ENCODE results near the gene THBS3.
"Not testable (repeated sequence)": the region's sequence is repeated elsewhere in the genome, so short reads cannot be mapped to it uniquely, and the experiment has no call there.

The THBS3 gene

DNA sequence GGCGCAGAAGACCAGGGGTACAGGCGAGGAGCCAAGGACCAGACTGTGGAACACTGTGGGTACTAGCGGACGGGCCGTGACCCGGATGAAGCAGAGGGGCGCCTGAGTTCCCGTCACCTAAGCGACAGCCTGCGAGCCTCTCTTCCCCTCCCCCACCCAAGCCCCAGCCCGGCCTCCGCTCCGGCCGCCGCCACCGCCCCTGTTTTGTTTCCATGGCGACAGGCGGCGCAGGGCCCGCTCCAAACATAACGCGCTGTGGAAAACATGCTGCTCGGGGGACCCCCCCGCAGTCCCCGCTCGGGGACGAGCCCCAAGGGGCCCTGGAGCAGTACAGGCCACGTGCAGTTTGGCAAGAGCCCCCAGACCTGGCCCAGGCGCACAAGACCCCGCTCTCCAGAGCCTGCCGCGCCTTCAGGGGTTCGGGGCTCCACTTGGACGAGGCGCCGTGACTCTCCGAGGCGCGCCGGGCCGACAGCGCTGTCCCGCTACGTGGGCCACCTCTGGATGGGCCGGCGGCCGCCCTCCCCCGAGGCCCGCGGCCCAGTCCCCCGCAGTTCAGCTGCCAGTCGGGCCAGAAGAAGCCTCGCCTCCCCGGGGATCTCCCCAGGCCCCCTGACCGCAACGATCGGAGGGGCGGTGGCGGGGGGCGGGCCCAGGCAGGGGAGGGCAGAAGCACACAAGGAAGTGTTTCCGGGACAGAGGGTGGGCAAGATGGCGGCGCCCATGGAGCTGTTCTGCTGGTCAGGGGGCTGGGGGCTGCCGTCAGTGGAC is 1.0 kb upstream of the THBS3 start, which contains the start of gene MTX1:
TSS of gene MTX1 (plus strand) at position 155 of the 771 bp plus-strand sequence. CDS start at position 265, 110 bp downstream.
- peak; percentile 69 to 80 for DNase-seq (ENCODE audit: low read depth in 2 of 2, low spot score in 1 of 2)

DNA sequence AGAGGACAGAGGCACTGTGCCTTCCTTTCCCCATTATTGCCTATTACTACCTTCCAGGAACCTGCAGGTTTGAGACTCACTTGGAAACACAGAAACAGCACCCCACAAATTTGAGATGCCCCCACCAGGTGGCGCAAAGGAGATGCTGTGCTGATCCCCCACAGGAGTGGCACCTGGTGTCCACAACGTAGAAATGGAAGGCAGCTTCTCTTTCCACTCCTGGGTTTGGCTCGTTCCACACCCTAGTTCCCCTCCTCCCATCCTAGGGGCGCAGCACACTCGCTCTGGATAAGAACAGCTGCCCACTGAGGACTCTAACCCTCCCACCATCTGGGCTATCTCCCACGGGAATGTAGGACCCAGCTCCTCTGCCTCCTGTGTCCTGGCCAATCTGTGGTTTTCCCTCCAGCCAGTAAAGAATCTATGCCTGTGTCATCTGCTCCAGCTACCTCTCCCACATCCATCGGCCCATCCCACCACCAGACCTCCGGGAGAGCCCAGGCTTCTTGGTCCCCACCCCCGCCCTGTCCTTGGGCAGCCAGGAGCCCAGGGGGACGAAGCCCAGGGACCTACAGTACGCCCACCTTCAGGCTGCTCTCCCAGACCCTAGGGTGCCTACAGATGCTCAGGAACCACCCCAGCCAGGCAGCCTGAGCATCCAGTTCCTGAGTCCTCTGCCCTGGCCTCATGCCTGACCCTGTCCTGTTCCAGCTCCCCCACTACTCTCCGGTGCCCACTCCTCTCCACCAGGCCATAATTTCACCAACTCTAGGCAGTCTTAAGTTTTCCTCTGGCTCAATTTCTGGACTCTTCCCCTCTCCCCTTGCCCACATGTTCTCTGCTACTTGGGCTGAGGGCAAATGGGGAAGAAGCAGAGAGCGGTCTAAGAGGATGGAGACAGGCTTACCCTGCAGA is 549 bp downstream of the THBS3 start:
- DNase-seq (ENCODE audit: low read depth in 2 of 2, low spot score in 1 of 2) = peak; percentile 77 to 88

DNA sequence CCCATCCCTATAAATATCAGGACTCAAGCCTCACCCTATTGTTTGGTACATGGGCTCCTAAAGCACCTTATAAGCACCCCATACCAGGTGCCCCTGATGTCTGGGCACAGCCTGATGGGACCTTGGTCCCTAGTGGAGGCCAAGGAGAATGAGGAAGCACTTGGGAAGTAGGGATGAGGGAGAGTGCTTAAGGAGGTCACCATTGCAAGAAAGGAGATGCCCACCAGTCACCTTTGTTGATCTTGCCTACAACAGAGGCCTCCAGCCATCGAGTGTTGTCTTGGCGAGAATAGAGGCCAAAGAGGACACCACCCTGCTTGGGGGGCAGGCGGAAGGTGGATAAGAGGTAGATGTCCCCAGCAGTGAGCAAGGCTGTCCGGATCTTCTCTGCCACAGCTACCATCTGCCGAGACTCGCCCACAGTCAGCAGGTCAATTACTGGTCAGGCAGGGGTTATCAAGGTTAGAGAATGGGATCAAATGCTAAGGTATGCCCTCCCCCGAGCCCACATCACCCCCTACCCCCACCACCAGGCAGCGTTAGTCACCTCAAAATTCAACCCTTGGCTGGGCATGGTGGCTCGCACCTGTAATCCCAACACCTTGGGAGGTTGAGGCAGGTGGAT is 1.6 kb downstream of the THBS3 start:
- DNase-seq (ENCODE audit: low read depth in 2 of 2, low spot score in 1 of 2) = no peak

DNA sequence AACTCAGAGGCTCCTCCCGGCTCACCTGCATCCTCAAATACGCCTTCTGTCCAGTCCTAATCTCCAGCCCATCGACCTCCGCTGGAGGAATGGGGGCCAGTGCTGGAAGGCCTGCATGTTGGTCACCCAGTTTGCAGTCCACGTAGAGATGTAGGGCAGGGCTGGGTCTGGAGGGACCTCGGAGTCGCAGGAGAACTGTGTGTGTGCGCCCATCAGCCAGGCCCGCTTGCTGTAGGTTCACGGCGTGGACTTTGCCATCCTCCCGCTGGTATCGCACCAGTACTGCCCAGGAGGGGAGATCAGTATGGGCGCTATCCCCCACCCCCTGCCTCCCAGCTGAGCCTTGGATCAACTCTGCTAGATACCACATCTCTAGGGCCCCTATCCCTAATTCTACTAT is 2.7 kb downstream of the THBS3 start:
- no peak for DNase-seq (ENCODE audit: low read depth in 2 of 2, low spot score in 1 of 2)

DNA sequence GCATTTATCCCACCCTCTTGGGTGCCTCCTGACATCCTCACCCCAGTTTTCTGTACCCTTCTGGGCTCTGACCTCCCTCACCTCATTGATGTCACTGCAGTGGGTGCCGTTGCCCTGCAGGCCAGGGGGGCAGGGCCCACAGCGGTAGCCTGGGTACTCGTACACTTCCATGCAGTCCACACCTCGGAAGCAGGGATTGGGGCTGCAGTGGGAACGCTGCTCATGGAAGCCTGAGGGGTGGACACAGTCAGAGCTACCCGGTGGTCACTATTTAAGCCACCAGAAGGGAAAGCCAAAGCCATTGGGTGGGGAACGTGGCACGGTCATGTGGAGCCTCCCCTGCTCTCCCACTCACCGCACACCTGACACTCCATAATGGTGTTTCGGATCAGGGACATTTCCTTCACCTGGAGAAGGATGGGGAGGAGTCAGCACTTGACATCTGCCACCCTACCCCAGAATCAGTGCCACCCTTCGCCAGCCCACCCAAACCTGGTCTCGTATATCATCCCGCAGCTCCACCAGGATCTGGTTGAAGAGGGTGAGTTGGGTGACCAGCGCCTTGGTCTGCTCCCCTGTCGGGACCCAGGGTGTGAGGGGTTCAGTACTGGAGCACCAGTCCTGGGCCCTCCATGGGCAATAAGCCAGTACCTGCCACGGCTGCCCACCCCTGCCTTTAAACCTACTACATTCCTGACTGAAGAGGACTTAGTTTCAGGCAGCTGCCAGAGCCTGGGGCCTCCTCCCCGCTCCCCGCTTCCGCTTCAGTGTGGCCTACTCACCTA is 4.8 kb downstream of the THBS3 start:
- no peak for DNase-seq (ENCODE audit: low read depth in 2 of 2, low spot score in 1 of 2)

DNA sequence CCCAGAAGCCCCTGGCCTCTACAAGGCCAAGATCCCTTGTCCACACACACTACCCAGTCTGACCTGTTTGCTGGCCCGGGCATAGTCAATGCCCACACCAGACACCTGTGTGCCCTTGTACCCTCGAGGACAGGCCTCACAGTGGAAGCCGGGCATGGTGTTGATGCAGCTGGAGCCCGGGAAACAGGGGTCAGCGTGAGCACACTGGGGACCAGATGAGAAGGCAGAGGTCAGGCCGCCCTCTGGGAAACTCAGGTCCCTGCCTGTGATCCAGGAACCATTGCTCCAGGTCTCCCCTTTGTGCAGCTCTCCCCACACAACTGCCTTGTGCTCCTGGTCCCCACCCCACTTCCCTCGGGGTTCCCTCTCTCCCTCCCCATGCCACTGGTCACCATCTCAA is 5.5 kb downstream of the THBS3 start:
- DNase-seq (ENCODE audit: low read depth in 2 of 2, low spot score in 1 of 2) = no peak

DNA sequence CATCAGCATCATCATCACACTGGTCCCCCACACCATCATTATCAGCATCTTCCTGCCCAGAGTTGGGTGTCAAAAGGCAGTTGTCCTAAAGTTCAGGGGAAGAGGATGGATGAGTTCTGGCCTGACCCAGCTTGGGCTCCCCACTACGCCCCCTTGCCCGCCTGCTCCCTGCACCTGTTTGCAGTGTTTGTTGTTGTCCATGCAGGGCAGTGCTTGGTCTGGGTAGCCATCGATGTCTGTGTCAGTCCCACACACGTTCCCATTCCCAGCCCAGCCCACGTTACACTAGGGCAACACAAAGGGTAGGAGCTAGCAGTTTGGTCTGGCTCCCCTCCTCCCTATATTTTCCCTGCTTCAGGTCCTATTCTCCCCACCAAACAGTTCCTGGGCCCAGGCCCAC is 6.8 kb downstream of the THBS3 start:
- no peak for DNase-seq (ENCODE audit: low read depth in 2 of 2, low spot score in 1 of 2)

DNA sequence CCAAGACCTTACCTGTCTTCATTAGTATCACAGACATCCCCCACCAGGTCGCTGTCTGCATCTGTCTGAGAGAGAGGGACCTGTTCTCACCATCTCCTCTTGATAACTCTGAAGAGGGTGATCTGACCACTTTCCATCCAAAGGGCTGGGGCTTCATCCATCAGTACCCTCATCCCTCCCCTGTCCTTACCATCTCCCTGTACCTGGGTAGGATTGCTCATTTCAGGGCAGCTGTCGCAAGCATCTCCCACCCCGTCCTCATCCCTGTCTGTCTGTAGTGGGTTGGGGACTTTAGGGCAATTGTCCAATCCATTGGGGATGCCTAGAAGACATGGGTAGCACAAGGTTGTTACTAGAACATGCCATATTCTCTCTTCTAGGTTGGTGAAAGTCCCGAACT is 7.9 kb downstream of the THBS3 start:
- DNase-seq (ENCODE audit: low read depth in 2 of 2, low spot score in 1 of 2) = no peak

DNA sequence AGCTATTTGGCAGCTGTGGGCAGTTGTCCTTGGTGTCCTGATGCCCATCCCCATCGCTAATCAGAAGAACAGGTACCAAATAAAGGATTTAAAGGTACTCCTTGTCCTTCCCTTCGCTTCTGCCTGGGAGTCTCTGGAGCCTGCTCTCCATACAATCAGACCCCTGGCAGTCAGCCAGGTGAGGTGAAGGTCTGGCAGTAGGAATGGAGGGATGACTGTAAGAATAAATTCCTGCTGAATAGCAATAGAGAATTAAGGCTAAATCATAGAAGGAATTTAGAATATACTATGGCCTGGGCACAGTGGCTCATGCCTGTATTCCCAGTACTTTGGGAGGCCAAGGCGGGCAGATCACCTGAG is 9.2 kb downstream of the THBS3 start:
- no peak for DNase-seq (ENCODE audit: low read depth in 2 of 2, low spot score in 1 of 2)

DNA sequence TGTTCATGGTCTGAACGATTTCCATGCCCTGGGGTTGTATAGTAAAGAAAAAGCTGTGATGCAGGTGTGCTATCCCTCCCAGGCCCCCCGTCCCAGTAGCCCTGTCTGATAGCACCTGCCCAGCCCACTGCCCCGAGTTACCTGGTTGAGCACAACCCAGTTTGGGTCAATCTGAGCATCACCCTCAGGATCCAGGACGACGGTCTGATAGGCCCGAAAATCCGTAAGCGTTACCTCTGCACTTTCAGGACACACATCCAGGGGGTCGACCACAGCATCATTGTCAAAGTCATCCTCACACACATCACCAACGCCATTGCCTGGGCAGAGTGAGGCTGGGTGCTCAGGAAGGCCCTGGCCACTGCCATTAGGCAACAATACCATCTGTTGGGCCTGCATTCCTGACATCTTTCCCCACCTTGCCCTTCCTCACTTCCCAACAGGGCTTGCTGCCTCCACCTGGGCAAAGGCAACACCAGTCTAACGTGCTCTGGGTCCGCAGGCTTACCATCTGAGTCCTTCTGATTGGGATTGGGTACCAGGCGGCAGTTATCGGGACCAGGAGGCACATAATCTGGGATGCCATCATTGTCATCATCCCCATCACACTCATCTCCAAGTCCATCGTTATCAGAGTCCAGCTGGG is 9.7 kb downstream of the THBS3 start:
- no peak for DNase-seq (ENCODE audit: low read depth in 2 of 2, low spot score in 1 of 2)

DNA sequence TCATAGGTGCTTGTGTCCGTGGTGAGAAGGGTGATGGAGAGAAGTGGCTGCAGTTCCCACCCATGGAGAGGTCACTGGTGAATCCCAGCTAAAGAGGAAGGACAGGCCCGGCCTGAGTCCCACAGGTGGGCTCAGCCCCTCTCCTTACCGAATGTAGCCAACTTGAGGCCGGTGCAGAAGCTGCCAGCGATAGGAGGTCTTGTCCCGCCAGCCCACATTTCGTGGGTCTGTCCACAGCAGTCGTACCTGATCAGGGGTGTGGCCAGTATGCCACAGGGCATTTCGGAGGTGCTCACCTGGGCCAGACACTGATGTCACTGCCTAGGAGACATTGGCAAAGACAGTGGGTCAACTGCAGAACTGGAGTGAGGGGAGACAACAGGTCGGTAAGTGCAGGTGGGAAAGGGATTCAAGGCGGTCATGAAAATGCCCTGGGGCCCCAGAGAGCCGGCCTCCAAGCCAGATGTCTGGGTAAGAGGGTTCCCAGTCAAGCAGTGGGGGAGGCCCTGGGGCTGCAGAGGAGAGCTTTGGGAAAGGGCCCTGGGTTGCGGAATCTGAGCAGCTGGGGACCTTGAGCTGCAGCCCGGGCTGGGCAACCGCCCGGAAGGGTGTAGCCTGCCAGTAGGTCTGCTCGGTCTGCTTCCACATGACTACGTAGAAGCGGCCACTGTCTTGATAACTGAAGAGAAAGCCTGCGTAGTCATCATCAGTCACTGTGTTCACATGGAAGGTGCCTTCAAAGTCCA is 10.6 kb downstream of the THBS3 start:
- no peak for DNase-seq (ENCODE audit: low read depth in 2 of 2, low spot score in 1 of 2)

DNA sequence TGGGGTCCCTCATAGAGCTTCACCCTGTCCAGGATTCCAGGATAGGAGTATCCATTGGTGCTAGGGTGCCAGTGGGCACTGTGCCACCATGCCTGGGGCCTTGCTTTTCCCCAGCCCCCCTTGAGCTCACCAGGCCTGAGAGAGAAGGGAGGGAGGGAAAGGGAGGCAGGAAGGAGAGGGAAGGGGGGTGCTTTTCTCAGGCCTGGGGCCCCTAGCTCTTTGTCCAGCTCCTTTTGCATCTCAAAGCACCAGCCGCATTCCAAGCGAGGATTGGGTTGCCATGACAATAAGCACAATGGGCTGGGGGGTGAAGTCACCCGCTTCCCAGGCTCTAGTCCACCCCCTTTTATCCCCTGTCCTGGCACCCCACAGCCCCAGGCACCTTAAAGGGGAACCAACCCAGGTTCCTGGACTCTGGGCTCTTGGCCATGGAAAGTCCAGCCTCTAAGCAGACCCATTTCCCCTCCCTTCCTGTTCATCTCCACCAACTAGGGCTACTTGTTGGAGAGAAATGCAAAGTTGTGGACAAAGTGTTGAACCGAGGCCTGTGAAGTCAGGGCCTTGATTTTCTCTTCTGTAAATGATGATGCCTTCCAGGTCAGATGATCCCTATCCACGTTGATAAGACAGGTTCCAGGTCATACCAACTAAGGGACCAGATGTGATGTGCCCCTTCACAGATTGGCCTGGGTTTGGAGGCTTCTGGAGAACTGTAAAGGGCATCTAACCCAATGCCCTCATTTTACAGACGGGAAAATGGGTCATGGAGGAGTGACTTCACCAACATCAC is 11.4 kb downstream of the THBS3 start:
- no peak for DNase-seq (ENCODE audit: low read depth in 2 of 2, low spot score in 1 of 2)

DNA sequence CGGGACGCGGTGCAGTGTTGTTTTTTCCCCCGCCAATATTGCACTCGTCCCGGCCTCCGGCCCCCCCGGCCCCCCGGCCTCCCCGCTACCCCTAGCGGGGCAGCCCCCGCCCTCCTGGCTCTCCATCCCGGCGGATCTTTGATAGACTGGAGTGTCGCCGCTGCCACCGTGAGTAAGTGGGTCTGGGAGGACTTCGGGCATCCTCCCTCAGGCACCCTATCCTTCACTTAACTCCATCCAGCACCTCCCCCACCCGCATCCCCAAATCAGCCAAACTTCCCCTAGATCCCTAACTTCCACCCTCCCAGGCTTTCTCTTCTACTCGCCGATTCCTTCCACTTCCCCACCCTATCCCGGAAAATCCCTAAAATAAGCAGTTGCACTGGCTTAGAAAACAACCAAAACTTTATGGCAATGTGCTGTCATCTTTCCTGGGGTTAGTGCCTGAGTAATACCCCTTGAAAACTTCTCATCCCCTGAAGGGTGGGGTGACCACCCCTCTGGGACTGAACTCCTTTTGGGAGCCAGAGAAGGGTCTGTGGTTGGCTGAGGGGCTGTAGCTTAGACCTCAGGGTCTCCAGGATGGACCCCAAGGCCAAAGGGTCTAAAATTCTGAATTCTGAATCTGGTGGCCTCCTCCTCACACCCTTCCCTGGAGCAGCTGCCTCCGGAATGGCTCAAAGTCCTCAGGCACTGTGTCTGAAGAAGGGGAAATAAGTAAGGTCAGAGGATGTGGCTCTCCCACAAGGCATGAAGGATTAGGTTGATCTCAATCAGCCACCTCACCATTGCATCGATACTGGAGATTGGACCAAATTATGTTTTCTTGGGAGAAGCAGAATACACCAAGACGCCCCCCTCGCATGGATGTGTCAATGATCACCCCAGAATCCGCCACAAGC is 12.2 kb downstream of the THBS3 start:
- DNase-seq (ENCODE audit: low read depth in 2 of 2, low spot score in 1 of 2) = no peak

DNA sequence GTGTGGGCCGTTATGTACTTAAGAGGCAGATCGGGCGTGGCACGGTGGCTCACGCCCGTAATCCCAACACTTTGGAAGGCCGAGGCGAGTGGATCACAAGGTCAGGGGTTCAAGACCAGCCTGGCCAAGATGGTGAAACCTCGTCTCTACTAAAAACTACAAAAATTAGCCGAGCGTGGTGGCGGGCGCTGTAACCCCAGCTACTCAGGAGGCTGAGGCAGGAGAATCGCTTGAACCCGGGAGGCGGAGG is 13.8 kb downstream of the THBS3 start:
- not testable (repeated sequence) for DNase-seq (ENCODE audit: low read depth in 2 of 2, low spot score in 1 of 2)

DNA sequence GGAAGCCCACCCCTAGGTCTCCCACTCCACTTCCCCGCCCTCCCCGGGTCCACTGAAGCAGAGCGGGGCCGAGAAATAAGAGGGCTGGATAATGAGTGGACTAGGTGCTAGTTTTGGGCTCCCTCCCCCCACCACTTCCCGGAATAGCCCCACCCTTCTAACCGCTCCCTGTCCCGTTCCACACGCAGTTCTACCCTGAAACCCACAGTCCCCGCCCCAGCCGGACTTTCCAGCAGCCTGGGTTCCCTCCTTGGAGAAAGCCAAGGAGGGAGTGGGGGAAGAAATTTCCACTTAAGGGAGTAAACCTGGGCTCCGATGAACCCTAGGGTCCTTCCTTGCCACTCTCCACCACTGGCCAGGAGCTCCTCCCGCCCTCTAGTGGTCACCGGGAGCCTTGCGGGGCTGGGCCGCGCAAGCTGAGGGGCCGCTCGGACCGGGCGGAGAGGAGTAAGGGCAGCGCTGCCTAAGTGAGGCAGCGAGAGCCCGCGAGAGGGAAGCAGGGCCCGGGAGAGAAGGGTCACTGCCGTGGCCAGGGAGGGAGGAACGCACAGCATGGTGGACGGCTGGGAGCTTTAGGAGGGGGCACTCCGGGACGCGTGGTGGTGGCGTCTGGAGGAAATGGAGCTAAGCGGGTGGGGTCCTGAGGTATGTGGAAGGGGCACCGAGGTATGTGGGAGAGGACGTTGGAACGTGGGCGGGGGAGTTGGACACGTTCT is 14.3 kb downstream of the THBS3 start:
- no peak for DNase-seq (ENCODE audit: low read depth in 2 of 2, low spot score in 1 of 2)

DNA sequence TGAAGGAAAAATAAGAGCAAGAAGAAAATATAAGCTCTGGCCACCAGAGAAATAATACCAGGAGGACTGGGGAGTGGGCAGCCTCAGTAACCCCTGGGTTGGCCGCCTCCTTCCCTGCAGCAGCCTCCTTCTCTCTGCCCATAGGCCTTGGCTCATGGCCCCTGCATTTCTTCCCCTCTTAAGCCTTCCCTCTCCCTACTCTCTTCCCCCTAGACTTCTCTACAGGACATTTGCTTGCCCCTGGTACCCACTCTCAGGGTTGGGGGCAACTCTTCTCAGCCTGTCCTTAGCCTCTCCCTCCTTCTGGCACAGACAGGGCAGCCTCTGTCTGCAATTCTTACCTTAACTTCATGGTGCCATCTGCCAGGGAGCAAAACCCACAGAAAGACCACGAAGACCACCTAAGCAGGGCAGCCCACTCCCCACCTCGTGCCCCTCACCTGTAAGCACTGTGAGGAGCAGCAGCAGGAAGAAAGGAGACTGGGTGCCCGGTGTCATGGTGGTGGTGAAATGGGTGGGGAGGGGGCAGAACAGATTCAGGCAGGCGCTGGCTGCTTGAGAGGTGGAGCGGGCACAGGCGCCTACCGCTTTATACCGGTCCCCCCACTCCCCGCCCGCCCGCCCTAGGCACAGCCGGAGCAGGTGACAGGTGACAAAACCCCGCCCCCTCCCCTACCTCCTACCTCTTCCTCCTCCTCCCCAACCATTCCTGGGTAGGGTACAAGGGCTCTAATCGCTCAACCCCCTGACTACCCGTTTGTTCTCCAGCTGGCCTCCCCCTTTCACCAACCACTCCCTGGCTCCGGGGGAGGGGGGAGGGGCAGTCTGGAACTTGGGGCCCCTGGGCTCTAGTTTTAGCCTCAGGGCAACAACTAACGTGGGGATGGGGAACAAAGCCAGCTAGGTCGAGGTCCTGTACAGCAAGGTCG is 15.1 kb downstream of the THBS3 start:
- DNase-seq (ENCODE audit: low read depth in 2 of 2, low spot score in 1 of 2) = no peak

DNA sequence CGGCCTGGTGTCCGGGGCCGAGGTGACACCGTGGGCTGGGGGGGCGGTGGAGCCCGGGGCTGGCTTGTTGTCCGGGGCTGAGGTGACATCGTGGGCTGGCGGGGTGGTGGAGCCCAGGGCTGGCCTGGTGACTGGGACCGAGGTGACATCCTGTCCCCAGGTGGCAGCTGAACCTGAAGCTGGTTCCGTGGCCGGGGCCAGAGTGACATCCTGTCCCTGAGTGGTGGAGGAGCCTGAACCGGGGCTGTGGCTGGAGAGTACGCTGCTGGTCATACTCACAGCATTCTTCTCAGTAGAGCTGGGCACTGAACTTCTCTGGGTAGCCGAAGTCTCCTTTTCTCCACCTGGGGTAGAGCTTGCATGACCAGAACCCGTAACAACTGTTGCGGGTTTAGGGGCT is 15.8 kb downstream of the THBS3 start:
- no peak for DNase-seq (ENCODE audit: low read depth in 2 of 2, low spot score in 1 of 2)

All from stimulated activated CD8-positive, alpha-beta memory T cell treated with anti-CD3 and anti-CD28 coated beads, Interleukin-4, amount 100 ng/mL, for 4 hours (primary cell).